Naive B cell (primary cell): ENCODE data around the gene CSN3. TPM values are rescaled to one million over a fixed set of nuclear protein-coding genes. Genes with fewer than 3 reads are reported as not detected.

ENCODE experiments used
- polyA plus RNA-seq, 6 donors: library from polyadenylated mRNA; unstranded; fragments of 300-500 nt; fragmentation: Illumina TruSeq; gene quantifications; one replicate each; pipeline ENCODE4 v1.2.3, GENCODE V29; 2021; ENCODE audit warnings: low read depth in 6 of 6

Gene CSN3
- polyA plus RNA-seq, 6 donors from 2014 or later: not detected

Other genes with a start within 250 kb of the CSN3 start
- gene STATH, start 246.6 kb upstream of the CSN3 start, polyA plus RNA-seq: not detected
- gene HTN3, start 214.1 kb upstream of the CSN3 start, polyA plus RNA-seq: not detected
- not detected for gene HTN1, start 192.2 kb upstream of the CSN3 start, polyA plus RNA-seq
- not detected for gene PRR27, start 88.4 kb upstream of the CSN3 start, polyA plus RNA-seq
- gene ODAM, start 46.9 kb upstream of the CSN3 start, polyA plus RNA-seq: not detected
- not detected for gene FDCSP, start 16.5 kb upstream of the CSN3 start, polyA plus RNA-seq
- not detected for gene CABS1, start 92.4 kb downstream of the CSN3 start, polyA plus RNA-seq
- not detected for gene SMR3A, start 118.2 kb downstream of the CSN3 start, polyA plus RNA-seq
- gene SMR3B, start 140.5 kb downstream of the CSN3 start, polyA plus RNA-seq: not detected
- not detected for gene OPRPN, start 155.3 kb downstream of the CSN3 start, polyA plus RNA-seq
- not detected for gene MUC7, start 229.6 kb downstream of the CSN3 start, polyA plus RNA-seq